ENCODE results near the gene FAM118B. TPM values are rescaled to one million over a fixed set of nuclear protein-coding genes. Genes with fewer than 3 reads are reported as not detected.
A peak's percentile ranks its signal among the peaks of the same experiment; 100 is the strongest.

FAM118B gene
- total RNA-seq, 1 experiment from 2014 or later = 40.0 TPM

DNA sequence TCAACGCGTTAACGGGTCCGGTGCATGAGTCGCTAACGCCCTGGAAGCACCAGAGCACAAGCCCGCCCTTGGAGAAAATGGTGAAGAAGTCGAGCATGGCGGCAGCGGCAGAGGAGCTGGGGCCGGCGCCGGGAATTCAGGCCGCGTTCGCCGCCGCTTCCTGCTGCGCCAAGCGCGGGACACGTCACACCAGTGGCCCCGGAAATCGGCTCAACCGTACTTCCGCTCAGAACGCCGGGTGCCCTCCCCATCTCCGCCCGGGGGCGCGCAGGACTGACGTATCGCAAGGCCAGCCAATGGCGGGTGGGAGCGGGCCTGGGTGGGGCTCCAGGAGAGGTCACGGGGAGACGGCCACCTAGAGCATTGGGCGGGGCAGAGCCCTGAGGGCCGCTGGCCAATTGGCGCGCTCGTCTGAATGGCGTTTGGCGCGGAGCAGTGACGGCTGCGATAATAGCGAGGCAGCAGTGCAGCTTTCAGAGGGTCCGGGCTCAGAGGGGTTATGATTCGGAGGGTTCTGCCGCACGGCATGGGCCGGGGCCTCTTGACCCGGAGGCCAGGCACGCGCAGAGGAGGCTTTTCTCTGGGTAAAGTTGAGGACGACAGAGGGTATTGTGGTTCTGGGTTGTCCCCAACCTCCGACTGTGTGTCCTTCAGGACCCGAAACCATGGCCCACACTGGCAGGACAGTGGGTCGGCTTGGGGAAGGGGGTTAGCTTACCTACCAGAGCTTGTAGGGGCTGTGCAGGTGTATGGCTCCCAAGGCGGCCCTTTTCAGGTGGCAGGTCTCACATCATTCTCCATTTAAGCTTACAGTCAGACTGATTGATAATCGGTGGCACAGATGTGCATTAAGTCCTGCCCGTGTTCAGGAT lies 57.4 kb downstream of the FAM118B start, which contains the start of the genes FOXRED1 and SRPRA:
Gene FOXRED1, plus strand, starts transcription at position 447 of the 872 bp plus-strand sequence. Its CDS starts 53 bp downstream, at position 500.
Gene SRPRA, minus strand, starts transcription at position 188 of the 872 bp plus-strand sequence. Its CDS starts 91 bp downstream, at position 97.
- H3K27me3 Mint-ChIP-seq (ENCODE audit: low read depth) = no peaks in the 10 kb centered on the region
- H3K27ac Mint-ChIP-seq = peak within 1 kb of the TSS; percentile 99 to 100 (median 100)
- no peak within 1 kb of the TSS for H2AK5ac ChIP-seq (ENCODE audit: insufficient read length, low read length)
- no peak within 1 kb of the TSS for H4K91ac ChIP-seq (ENCODE audit: insufficient read length, low read depth, low read length)
- H2AFZ ChIP-seq (ENCODE audit: low read length) = no peak within 1 kb of the TSS
- H3K56ac ChIP-seq (ENCODE audit: insufficient read length, low read depth, low read length) = no peak within 1 kb of the TSS
- TF ChIP-seq, protein P1, sequence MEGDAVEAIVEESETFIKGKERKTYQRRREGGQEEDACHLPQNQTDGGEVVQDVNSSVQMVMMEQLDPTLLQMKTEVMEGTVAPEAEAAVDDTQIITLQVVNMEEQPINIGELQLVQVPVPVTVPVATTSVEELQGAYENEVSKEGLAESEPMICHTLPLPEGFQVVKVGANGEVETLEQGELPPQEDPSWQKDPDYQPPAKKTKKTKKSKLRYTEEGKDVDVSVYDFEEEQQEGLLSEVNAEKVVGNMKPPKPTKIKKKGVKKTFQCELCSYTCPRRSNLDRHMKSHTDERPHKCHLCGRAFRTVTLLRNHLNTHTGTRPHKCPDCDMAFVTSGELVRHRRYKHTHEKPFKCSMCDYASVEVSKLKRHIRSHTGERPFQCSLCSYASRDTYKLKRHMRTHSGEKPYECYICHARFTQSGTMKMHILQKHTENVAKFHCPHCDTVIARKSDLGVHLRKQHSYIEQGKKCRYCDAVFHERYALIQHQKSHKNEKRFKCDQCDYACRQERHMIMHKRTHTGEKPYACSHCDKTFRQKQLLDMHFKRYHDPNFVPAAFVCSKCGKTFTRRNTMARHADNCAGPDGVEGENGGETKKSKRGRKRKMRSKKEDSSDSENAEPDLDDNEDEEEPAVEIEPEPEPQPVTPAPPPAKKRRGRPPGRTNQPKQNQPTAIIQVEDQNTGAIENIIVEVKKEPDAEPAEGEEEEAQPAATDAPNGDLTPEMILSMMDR (conservative IDR thresholded peaks at IDR 0.05) = no peak
- no peak within 1 kb of the TSS for H3K4ac ChIP-seq (ENCODE audit: low read depth, low read length)
- H2BK120ac ChIP-seq (ENCODE audit: low read depth, low read length, poor library complexity, severe bottlenecking) = no peak within 1 kb of the TSS
- no peaks in the 10 kb centered on the region for H3K27me3 ChIP-seq (ENCODE audit: insufficient read depth, low read length)
- H2BK12ac ChIP-seq (ENCODE audit: insufficient read length, low read depth, low read length) = no peak within 1 kb of the TSS
- H4K5ac ChIP-seq (ENCODE audit: insufficient read length, low read depth, low read length) = peak within 1 kb of the TSS; percentile 36
- no peak within 1 kb of the TSS for H2BK20ac ChIP-seq (ENCODE audit: low read depth, low read length, poor library complexity, severe bottlenecking)
- peaks cover 40 to 66% (median 64%) of the 10 kb centered on the region in 3 experiments; a peak in 6 of 7 replicates for H3K36me3 Mint-ChIP-seq (ENCODE audit: insufficient read depth in 1 of 3, low read depth in 3 of 3)
- H3K23ac ChIP-seq (ENCODE audit: insufficient read length, low read depth, low read length) = no peak within 1 kb of the TSS
- H3K9ac ChIP-seq (ENCODE audit: extremely low read depth, insufficient read length, low read length) = peak within 1 kb of the TSS; percentile 99
- no CpG with 5 or more reads among the region's 64 CpGs for WGBS (ENCODE audit: extremely low coverage, insufficient read length, low lambda C conversion rate)
- no peak within 1 kb of the TSS for H2BK15ac ChIP-seq (ENCODE audit: low read depth, low read length)
- no peak within 1 kb of the TSS for H3T11ph ChIP-seq (ENCODE audit: low read length)
- peaks cover 4% of the 10 kb centered on the region for H3K79me1 ChIP-seq (ENCODE audit: insufficient read depth, low read depth, low read length, poor library complexity, severe bottlenecking)
- peak within 1 kb of the TSS; percentile 41 for H3K27ac ChIP-seq (ENCODE audit: insufficient read length, low read depth, low read length)
- H3K9me3 Mint-ChIP-seq = no peaks in the 10 kb centered on the region
- peaks cover 8% of the 10 kb centered on the region; the same call in 1 of the 2 replicates for H3K79me2 ChIP-seq (ENCODE audit: insufficient read depth, low read length)
- peak within 1 kb of the TSS; percentile 96 for H3K18ac ChIP-seq (ENCODE audit: insufficient read length, low read depth, low read length)
- H3K4me1 Mint-ChIP-seq = peaks cover 13% of the 10 kb centered on the region in 2 experiments
- peak within 1 kb of the TSS; percentile 93 to 96 for H3K4me3 Mint-ChIP-seq
- DNase-seq = peak; percentile 100
- H4K20me1 ChIP-seq (ENCODE audit: control insufficient read depth, insufficient read depth, insufficient read length) = no peaks in the 10 kb centered on the region
- peak within 1 kb of the TSS; percentile 98 for H3K4me2 ChIP-seq (ENCODE audit: insufficient read depth, insufficient read length, low read length)
- H2BK5ac ChIP-seq (ENCODE audit: insufficient read length, low read length) = no peak within 1 kb of the TSS
- no peaks in the 10 kb centered on the region for H3K9me3 ChIP-seq (ENCODE audit: control insufficient read depth, low read depth, low read length)
- no peaks in the 10 kb centered on the region; the same call in 1 of the 2 replicates for H3K4me1 ChIP-seq (ENCODE audit: insufficient read depth, low read length)
- no peak within 1 kb of the TSS for H4K8ac ChIP-seq (replicated peaks; ENCODE audit: insufficient read length, low read depth, low read length)
- peaks cover 7% of the 10 kb centered on the region for H3K23me2 ChIP-seq (ENCODE audit: insufficient read length, low read depth, low read length, poor library complexity, severe bottlenecking)
- H3K14ac ChIP-seq (ENCODE audit: insufficient read depth, low read length) = peak within 1 kb of the TSS; percentile 99
